Activated T-cell treated with anti-CD3 and anti-CD28 coated beads, Interleukin-2, amount 50 U/mL, for 24 hours (primary cell): ENCODE data around the gene SRD5A2.

ENCODE experiments used
- DNase-seq: peaks from one replicate; pipeline ENCODE4 v3.0.0-alpha.2; 2020
- H3K27ac Mint-ChIP-seq: 2 replicates; pipeline ENCODE4 v1.8.0; 2020; ENCODE audit warnings: mild to moderate bottlenecking, mixed read lengths
- H3K27me3 Mint-ChIP-seq: 2 replicates; pipeline ENCODE4 v1.8.0; 2020; ENCODE audit warnings: mixed read lengths
- H3K36me3 Mint-ChIP-seq: 2 replicates; pipeline ENCODE4 v1.8.0; 2020; ENCODE audit warnings: low read depth, mixed read lengths
- H3K4me1 Mint-ChIP-seq: 2 replicates; pipeline ENCODE4 v1.8.0; 2020; ENCODE audit warnings: low read depth, mixed read lengths
- H3K4me3 Mint-ChIP-seq: 2 replicates; pipeline ENCODE4 v1.8.0; 2020; ENCODE audit warnings: mild to moderate bottlenecking, moderate library complexity, mixed read lengths
- H3K9me3 Mint-ChIP-seq: 2 replicates; pipeline ENCODE4 v1.8.0; 2020; ENCODE audit warnings: mixed read lengths

Gene SRD5A2

DNA sequence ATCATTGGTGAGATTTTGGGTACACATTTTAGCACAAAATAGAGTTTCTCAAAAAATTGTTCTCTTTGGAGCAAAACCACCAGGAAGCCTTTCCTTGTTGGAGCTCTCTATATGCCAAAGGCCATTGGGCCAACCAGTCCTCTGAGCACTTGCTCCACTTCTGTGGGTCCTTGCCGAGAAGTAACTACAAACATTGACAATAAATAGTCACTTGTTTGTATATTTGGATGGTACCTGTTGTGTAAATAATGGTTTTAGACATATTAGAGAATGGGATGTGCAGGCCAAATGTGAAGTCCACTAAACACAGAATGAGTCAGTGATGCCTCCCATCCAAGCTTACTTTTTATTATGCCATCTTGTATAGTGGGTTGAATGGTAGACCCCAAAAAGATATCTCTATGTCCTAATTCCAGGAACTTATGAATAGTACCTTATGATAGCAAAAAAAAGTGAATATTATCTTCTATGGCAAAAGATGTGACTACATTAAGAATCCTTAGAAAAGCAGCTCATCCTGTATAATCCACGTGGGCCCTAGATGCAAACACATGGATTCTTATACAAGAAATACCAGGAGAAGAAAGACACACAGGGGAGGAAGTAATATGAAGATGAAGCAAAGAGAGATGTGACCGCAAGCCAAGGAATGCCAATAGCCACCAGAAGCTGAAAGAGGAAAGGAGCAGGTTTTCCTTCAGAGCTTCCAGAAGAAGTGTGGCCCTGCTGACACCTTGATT lies 24.6 kb downstream of the SRD5A2 start:
- no peak for DNase-seq
- Mint-ChIP-seq H3K4me1 (no peaks in the 10 kb centered on the region), H3K27me3 (peaks cover 6% of the 10 kb centered on the region), H3K36me3 (no peaks in the 10 kb centered on the region), H3K9me3 (peaks cover 5% of the 10 kb centered on the region), H3K27ac (no peak overlapping the region), H3K4me3 (no peak overlapping the region)

DNA sequence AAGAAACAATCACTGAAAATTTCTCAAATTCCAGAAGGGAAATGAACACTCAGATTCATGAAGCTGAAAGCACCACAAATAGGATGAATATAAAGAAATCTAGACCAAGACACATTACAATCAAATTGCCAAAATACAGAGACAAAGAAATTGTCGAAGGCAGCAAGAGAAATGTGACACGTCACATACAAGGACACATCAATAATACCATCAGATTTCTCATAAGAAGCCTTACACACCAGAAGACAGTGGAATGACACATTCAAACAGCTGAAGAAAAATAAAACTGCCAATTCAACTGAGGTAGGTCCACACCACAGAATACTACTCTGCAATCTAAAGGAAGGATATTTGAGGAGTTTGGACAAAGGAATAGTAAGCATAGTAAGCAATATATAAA lies 27.4 kb downstream of the SRD5A2 start:
- H3K27ac Mint-ChIP-seq, result no peak overlapping the region
- peaks cover 2% of the 10 kb centered on the region for H3K27me3 Mint-ChIP-seq
- H3K36me3 Mint-ChIP-seq, result no peaks in the 10 kb centered on the region
- DNase-seq, result no peak
- no peak overlapping the region for H3K4me3 Mint-ChIP-seq
- H3K9me3 Mint-ChIP-seq, result peaks cover 5% of the 10 kb centered on the region
- H3K4me1 Mint-ChIP-seq, result no peaks in the 10 kb centered on the region

DNA sequence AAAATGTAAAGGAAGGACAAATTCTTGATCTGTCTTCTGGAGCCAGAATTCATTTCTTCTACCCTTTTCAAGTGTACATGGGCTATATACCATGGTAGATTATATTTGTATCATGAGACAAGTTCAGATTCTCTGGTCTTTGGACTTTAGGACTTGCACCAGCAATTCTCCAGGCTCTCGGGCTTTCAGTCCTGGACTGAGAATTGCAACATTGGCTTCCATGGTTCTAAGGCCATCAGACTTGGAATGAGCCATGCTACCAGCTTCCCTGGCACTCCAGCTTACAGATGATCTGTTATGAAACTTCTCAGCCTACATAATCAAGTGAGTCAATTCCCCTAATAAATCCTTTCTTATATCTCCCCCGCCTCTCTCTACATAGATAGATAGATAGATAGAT lies 33.3 kb downstream of the SRD5A2 start:
- Mint-ChIP-seq H3K27me3 (peaks cover 5% of the 10 kb centered on the region), H3K27ac (no peak overlapping the region), H3K9me3 (peaks cover 6% of the 10 kb centered on the region), H3K36me3 (no peaks in the 10 kb centered on the region), H3K4me1 (no peaks in the 10 kb centered on the region), H3K4me3 (no peak overlapping the region)
- no peak for DNase-seq

DNA sequence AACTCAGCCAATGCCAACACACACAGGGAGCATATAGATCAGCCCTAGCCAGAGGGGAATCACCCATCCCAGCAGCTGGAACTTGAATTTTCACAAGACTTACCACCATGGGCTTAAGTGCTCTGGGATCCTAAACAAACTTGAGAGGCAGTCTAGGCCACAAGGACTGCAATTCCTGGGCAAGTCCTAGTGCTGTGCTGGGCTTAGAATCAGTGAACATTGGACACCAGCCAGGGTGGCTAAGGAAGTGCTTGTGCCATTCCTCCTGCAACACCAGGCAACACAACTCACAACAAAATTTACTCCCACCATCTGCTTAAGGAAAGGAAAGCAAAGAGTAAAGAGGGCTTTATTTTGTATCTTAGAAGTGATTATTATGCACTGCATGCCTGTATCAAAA lies 38.9 kb downstream of the SRD5A2 start:
- Mint-ChIP-seq H3K27me3 (peaks cover 14% of the 10 kb centered on the region), H3K9me3 (peaks cover 7% of the 10 kb centered on the region), H3K36me3 (no peaks in the 10 kb centered on the region), H3K4me3 (no peak overlapping the region), H3K4me1 (no peaks in the 10 kb centered on the region), H3K27ac (no peak overlapping the region)
- DNase-seq, result no peak

DNA sequence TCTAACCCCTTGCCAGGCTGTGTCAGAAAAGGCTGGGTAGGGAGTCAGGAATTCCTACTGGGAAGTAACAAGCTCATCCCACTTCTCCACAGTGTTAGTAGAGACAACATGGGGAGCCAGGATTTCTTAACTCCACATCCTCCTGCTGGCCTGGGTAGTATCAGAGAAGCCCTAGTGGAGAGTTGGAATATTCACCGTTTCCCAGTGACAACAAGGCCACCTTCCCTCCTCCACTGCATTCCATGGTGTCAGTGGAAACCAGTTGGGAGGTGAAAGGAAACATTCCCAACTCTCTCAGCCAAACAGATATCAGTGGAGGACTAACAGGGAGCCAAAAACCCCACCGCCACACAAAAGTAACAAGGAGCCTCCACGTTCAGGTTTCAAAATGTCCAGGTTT lies 41.2 kb downstream of the SRD5A2 start:
- no peak for DNase-seq
- Mint-ChIP-seq H3K36me3 (no peaks in the 10 kb centered on the region), H3K27ac (no peak overlapping the region), H3K4me1 (no peaks in the 10 kb centered on the region), H3K27me3 (peaks cover 20% of the 10 kb centered on the region), H3K9me3 (peaks cover 7% of the 10 kb centered on the region), H3K4me3 (no peak overlapping the region)

DNA sequence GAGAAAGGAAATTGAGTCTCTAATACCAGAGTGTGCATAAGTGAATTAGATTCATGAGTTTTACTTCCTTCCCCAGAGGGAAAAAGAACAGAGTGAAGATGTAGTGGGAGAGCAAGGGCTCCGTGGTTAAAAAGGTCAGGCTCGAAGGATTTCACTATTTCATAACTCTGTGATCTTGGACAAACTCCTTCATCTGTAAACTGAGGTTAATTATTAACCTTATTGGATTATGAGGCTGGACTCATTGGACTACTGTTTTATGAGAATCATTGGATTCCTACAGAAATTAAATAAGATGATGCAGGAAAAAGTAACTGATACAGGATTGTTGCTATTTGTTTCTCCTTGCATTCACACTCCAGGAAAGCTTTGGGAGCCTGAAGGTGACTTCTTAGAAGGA lies 45.0 kb downstream of the SRD5A2 start:
- H3K4me1 Mint-ChIP-seq, result no peaks in the 10 kb centered on the region
- H3K27ac Mint-ChIP-seq, result no peak overlapping the region
- peaks cover 19% of the 10 kb centered on the region for H3K27me3 Mint-ChIP-seq
- H3K4me3 Mint-ChIP-seq, result no peak overlapping the region
- no peak for DNase-seq
- H3K9me3 Mint-ChIP-seq, result no peaks in the 10 kb centered on the region
- no peaks in the 10 kb centered on the region for H3K36me3 Mint-ChIP-seq

DNA sequence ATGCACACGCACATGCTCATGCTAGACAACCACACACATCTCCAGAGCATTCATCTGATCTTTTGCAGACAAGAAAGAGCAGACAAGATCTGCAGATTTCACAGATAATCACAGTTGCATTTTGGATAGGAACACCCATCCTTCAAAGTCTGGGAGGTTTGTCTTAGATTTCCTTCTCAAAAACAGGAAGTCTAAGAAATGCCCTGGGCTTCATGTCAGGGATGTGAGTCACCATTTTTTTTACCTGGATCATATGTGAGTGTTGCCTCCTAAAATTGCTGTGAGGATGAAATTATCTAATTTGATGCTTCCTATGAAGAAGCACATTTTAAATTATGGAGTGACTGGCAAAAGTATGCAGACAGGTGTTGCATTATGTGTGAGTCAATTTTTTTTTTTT lies 46.1 kb downstream of the SRD5A2 start:
- Mint-ChIP-seq H3K4me1 (no peaks in the 10 kb centered on the region), H3K9me3 (no peaks in the 10 kb centered on the region), H3K27me3 (peaks cover 17% of the 10 kb centered on the region), H3K36me3 (no peaks in the 10 kb centered on the region), H3K4me3 (no peak overlapping the region), H3K27ac (no peak overlapping the region)
- no peak for DNase-seq

DNA sequence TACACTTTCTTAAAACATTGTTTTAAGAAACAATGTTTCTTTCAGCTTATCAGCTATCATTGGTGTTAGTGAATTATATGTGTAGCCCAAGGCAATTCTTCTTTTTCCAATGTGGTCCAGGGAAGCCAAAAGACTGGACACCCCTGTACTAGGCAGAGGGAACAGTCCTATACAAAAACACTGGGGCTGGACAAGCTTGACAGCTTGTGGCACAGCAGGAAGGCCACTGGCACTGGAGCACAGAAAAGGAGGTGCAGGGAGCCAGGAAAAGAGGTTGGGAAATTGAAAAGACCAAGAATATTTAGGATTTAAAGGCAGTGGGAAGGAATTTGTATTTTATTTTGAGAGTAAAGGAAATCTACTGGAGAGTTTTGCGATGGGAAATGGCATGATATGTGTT lies 47.7 kb downstream of the SRD5A2 start:
- H3K9me3 Mint-ChIP-seq, result no peaks in the 10 kb centered on the region

DNA sequence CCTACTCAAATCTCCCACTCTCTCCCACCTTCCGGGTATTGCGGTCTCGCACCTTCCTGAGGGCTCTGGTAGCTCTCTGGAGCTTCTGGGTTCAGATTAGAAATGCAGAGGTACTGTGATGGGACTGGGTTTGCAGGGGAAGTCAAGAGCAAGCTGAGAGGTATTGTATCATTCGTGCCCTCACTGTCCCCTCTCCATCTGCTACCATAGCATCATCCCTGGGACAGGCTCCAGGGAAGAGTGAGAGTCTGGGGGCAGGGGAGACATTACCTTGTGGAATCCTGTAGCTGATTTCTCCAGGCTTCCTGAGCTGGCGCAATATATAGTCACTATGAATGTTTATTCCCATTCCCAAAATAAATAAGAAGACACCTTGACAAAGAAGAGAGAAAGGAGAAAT lies 49.6 kb downstream of the SRD5A2 start:
- H3K4me1 Mint-ChIP-seq, result no peaks in the 10 kb centered on the region
- no peaks in the 10 kb centered on the region for H3K36me3 Mint-ChIP-seq
- H3K4me3 Mint-ChIP-seq, result no peak overlapping the region
- H3K27me3 Mint-ChIP-seq, result peaks cover 28% of the 10 kb centered on the region
- H3K27ac Mint-ChIP-seq, result no peak overlapping the region
- no peak for DNase-seq
- H3K9me3 Mint-ChIP-seq, result no peaks in the 10 kb centered on the region

More for the DNA sequence above, 47.7 kb downstream of the SRD5A2 start:
- Mint-ChIP-seq H3K4me3 (no peak overlapping the region), H3K27ac (no peak overlapping the region), H3K36me3 (no peaks in the 10 kb centered on the region), H3K27me3 (peaks cover 25% of the 10 kb centered on the region), H3K4me1 (no peaks in the 10 kb centered on the region)
- no peak for DNase-seq

DNA sequence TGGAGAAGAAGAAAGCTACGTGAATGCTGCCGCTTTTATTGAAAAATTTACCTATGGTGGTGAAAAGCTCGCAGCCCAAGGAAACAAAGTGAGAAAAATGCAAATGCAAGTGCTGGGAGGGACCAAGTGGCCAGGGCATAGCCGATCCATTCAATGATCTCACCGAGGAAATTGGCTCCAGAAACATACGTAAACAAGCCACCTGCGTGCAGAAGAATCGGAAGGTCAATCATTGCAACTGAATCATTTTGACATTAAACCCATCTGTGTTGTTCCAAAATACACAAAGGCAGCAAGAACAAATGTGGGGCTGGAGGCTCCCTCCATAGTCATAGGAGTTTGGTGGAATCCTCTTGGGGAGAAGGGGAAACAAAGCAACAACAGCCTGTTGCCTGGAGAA lies 51.5 kb downstream of the SRD5A2 start:
- H3K4me1 Mint-ChIP-seq, result no peaks in the 10 kb centered on the region
- no peak overlapping the region for H3K27ac Mint-ChIP-seq
- H3K36me3 Mint-ChIP-seq, result no peaks in the 10 kb centered on the region
- no peak overlapping the region for H3K4me3 Mint-ChIP-seq
- DNase-seq, result no peak
- peaks cover 37% of the 10 kb centered on the region for H3K27me3 Mint-ChIP-seq
- H3K9me3 Mint-ChIP-seq, result no peaks in the 10 kb centered on the region

DNA sequence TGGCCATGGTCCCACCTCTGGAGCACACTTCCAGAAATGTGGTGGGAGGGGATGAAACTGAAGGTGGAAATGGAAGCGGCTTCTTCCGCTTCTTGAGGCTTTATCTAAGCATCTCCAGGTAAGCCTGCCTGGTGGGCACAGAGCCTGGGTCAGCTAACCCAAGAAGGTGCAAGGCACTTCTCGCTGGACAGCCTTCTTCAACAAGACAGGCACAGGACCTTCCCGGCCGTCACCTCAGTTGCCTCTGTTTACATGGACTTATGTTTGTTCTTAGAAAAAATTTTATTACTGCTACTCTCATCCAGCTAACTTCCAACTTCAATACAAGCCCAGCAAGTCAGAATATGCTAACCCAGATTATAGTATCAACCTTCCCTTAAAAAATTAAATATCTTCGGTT lies 51.9 kb downstream of the SRD5A2 start:
- no peak overlapping the region for H3K4me3 Mint-ChIP-seq
- no peaks in the 10 kb centered on the region for H3K9me3 Mint-ChIP-seq
- no peak for DNase-seq
- H3K27me3 Mint-ChIP-seq, result peaks cover 42% of the 10 kb centered on the region
- no peak overlapping the region for H3K27ac Mint-ChIP-seq
- no peaks in the 10 kb centered on the region for H3K36me3 Mint-ChIP-seq
- H3K4me1 Mint-ChIP-seq, result no peaks in the 10 kb centered on the region

DNA sequence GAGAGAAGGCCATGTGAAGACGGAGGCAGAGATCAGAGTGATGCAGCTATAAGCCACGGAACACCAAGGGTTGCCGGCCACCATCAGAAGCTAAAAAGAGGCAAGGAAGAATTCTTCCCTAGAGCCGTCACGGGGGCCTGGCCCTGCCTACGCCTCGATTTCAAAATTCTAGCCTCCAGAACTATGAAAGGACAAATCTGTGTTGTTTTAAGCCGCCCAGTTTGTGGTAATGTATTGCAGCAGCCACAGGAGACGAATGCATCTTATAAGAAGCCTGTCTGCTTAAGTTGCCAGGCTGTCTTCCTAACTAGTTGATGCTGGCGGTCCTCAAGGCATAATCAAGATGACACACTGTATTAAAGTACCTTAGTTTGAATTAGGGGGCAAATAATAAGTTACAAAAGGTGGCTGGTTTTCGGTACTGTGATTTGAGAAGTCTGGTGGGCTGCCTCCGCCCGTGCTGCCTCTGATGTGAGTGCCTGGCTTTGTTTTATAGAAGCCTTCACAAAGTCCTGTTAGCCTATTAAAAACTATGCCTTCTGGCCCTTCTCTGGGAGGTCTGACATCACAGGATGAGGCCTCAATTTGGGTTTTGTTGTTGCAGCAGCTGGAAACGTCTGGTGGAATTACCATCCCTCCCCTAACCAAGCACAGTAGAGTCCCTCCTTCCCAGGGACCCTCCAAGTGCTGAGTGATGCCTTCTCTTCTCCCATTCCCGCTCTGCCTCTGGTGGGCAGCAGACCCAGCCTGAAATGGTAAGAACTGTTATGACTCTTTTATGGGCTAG lies 53.6 kb downstream of the SRD5A2 start:
- Mint-ChIP-seq H3K27ac (no peak overlapping the region), H3K4me1 (no peaks in the 10 kb centered on the region), H3K4me3 (no peak overlapping the region), H3K36me3 (no peaks in the 10 kb centered on the region), H3K9me3 (no peaks in the 10 kb centered on the region), H3K27me3 (peaks cover 43% of the 10 kb centered on the region)
- no peak for DNase-seq

DNA sequence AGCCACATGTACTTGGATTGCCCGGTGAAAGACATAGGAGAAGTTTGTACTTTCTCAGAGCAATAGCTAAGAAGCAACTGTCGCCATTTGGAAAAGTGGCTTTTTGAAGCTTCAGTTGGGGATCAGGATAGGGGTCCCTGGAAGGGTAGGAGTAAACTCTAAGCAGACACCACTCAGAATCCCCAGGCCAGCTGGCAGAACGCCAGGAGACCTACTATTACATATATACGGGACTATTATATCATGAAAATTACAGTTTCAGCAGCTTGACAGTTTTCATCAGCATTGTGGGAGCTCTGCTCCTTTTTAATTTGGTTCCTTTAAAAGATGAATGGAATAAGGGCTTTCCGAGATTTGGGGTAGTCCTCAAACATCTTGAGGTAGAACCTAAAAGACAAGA lies 54.9 kb downstream of the SRD5A2 start:
- Mint-ChIP-seq H3K4me3 (no peak overlapping the region), H3K4me1 (no peaks in the 10 kb centered on the region), H3K9me3 (no peaks in the 10 kb centered on the region), H3K27me3 (peaks cover 43% of the 10 kb centered on the region), H3K27ac (no peak overlapping the region), H3K36me3 (no peaks in the 10 kb centered on the region)
- DNase-seq, result no peak

DNA sequence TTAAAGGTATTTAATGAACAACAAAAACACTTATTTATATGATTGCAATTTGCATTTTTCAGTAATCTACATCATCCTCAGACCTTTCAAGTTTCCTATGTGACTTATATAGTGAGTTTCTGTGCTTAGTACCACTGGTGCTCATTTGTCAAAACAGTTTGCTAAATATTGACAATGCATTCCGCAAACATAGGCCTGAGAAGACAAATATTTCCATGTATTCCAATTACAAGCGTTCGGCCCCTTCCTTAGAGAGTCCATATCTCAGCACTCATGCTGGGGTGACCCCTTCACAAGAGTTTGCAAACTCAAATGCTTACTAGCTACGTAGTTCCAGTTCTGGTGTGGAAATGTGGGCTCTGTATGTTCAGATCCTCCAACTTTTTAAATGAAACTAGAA lies 56.1 kb downstream of the SRD5A2 start:
- H3K36me3 Mint-ChIP-seq, result no peaks in the 10 kb centered on the region
- no peaks in the 10 kb centered on the region for H3K9me3 Mint-ChIP-seq
- H3K27me3 Mint-ChIP-seq, result peaks cover 43% of the 10 kb centered on the region
- no peak overlapping the region for H3K27ac Mint-ChIP-seq
- no peaks in the 10 kb centered on the region for H3K4me1 Mint-ChIP-seq
- DNase-seq, result no peak
- no peak overlapping the region for H3K4me3 Mint-ChIP-seq

DNA sequence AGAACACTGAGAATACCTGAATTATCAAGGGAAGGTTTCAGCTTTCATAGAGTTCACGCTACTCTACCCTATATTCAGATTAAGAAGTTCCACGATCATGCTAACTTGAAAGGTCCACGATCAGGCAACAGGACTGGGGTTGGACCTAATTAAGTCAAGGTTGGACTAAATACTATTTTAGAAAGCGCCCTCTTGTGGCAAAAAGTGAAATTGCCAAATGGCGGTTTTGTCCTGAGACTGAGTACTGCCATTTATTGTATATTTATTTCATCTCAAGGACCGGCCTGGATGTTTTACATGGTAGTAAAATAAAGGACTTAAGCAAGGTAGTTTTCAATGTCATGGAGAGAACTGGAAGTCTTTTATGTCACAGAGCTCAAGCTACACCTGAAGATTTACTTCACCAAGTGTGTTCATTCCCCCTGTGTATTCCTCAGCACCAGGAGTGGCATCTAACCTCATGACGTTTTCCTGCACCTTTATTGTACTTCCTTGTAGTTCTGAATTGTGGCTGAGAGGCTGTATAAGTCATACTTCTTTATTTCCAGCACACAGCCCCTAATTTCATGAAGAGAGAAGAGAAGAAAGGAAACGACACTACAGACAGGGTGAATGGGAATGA lies 56.8 kb downstream of the SRD5A2 start:
- Mint-ChIP-seq H3K4me3 (no peak overlapping the region), H3K9me3 (no peaks in the 10 kb centered on the region), H3K36me3 (no peaks in the 10 kb centered on the region), H3K27me3 (peaks cover 38% of the 10 kb centered on the region), H3K4me1 (no peaks in the 10 kb centered on the region), H3K27ac (no peak overlapping the region)
- peak; percentile 50 for DNase-seq
